IPS-NIHi7 (cell line): ENCODE data around the gene CLK3.

Experiments
- DNase-seq: peaks from one replicate; pipeline ENCODE4 v3.0.0; 2012; ENCODE audit warnings: mixed read lengths; ENCODE audit errors: extremely low spot score

CLK3 gene

GRCh38 chr15:74603026-74603788 is 12.4 kb upstream of the CLK3 start:
- DNase-seq = no peak

- DNase-seq = no peak
These were observed 11.6 kb upstream of the CLK3 start for GRCh38 chr15:74603789-74604705.

GRCh38 chr15:74604983-74605794 is 10.4 kb upstream of the CLK3 start:
- DNase-seq = no peak

- no peak for DNase-seq
These were observed 9.9 kb upstream of the CLK3 start for GRCh38 chr15:74605795-74606150.

- no peak for DNase-seq
These were observed 6.8 kb upstream of the CLK3 start for GRCh38 chr15:74608786-74609185.

GRCh38 chr15:74609938-74610301 is 5.7 kb upstream of the CLK3 start:
- DNase-seq = no peak

- peak; percentile 33 for DNase-seq
These were observed 5.2 kb upstream of the CLK3 start for GRCh38 chr15:74610302-74610951.

- no peak for DNase-seq
These were observed 4.3 kb upstream of the CLK3 start for GRCh38 chr15:74611341-74611740.

GRCh38 chr15:74611834-74612233 is 3.8 kb upstream of the CLK3 start:
- DNase-seq = no peak

GRCh38 chr15:74612677-74613076 is 3.0 kb upstream of the CLK3 start:
- no peak for DNase-seq

- no peak for DNase-seq
These were observed 2.3 kb upstream of the CLK3 start for GRCh38 chr15:74613089-74613952.

- DNase-seq = peak; percentile 97
These were observed 1.5 kb upstream of the CLK3 start for GRCh38 chr15:74613953-74614743.

GRCh38 chr15:74614744-74615507 is 710 bp upstream of the CLK3 start:
- DNase-seq = no peak

- no peak for DNase-seq
These were observed 817 bp downstream of the CLK3 start for GRCh38 chr15:74616366-74616939.

GRCh38 chr15:74616996-74617395 is 1.4 kb downstream of the CLK3 start:
- no peak for DNase-seq

GRCh38 chr15:74618841-74619596 is 3.4 kb downstream of the CLK3 start:
- no peak for DNase-seq

- no peak for DNase-seq
These were observed 4.4 kb downstream of the CLK3 start for GRCh38 chr15:74619916-74620635.
